ENCODE measurements around the gene RNU4-1.

RNU4-1 gene

GRCh38 chr12:120292661-120293531, at the start of gene RNU4-1:
Gene RNU4-1 (minus strand): TSS chr12:120293237.
- no peak for TF ChIP-seq EZH2phosphoT487 (conservative IDR thresholded peaks at IDR 0.05; ENCODE audit: low read length)
- TF ChIP-seq, protein P1, sequence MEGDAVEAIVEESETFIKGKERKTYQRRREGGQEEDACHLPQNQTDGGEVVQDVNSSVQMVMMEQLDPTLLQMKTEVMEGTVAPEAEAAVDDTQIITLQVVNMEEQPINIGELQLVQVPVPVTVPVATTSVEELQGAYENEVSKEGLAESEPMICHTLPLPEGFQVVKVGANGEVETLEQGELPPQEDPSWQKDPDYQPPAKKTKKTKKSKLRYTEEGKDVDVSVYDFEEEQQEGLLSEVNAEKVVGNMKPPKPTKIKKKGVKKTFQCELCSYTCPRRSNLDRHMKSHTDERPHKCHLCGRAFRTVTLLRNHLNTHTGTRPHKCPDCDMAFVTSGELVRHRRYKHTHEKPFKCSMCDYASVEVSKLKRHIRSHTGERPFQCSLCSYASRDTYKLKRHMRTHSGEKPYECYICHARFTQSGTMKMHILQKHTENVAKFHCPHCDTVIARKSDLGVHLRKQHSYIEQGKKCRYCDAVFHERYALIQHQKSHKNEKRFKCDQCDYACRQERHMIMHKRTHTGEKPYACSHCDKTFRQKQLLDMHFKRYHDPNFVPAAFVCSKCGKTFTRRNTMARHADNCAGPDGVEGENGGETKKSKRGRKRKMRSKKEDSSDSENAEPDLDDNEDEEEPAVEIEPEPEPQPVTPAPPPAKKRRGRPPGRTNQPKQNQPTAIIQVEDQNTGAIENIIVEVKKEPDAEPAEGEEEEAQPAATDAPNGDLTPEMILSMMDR (IDR thresholded peaks at IDR 0.05; ENCODE audit: insufficient read depth, low read length, poor library complexity, severe bottlenecking), result no peak
- Histone ChIP-seq H3K27me3 (ENCODE audit: low read length) (no peaks in the 10 kb centered on the region), H3K36me3 (ENCODE audit: low read length) (no peaks in the 10 kb centered on the region), H3F3A (ENCODE audit: insufficient read depth) (peaks cover 39% of the 10 kb centered on the region), H4K20me1 (ENCODE audit: low read depth, low read length) (no peaks in the 10 kb centered on the region), H3K9ac (ENCODE audit: low read length) (peak within 1 kb of the TSS; percentile 66), H3K4me3 (ENCODE audit: insufficient read depth, low read length, poor library complexity, severe bottlenecking) (peak within 1 kb of the TSS; percentile 54), H3K9me2 (replicated peaks; ENCODE audit: insufficient read depth, low read length) (no peaks in the 10 kb centered on the region), H3K79me2 (ENCODE audit: insufficient read depth, low read length) (no peaks in the 10 kb centered on the region), H3K9me3 (ENCODE audit: insufficient read depth, low read length) (no peaks in the 10 kb centered on the region), H3K4me2 (ENCODE audit: low read depth, low read length, poor library complexity, severe bottlenecking) (peak within 1 kb of the TSS; percentile 73), H2AFZ (ENCODE audit: low read depth, low read length, severe bottlenecking) (peak within 1 kb of the TSS; percentile 58), H3K27ac (ENCODE audit: low read depth, low read length) (peak within 1 kb of the TSS; percentile 88)

- H3K4me2 ChIP-seq (ENCODE audit: low read depth, low read length, poor library complexity, severe bottlenecking), result no peak overlapping the region
- peaks cover 12% of the 10 kb centered on the region; the same call in 1 of the 2 replicates for H3K9me3 ChIP-seq (ENCODE audit: insufficient read depth, low read length)
- H2AFZ ChIP-seq (ENCODE audit: low read depth, low read length, severe bottlenecking), result no peak overlapping the region
- no peaks in the 10 kb centered on the region for H3K9me2 ChIP-seq (replicated peaks; ENCODE audit: insufficient read depth, low read length)
- no peak overlapping the region for H3K27ac ChIP-seq (ENCODE audit: low read depth, low read length)
- no peak overlapping the region for H3K4me3 ChIP-seq (ENCODE audit: insufficient read depth, low read length, poor library complexity, severe bottlenecking)
- no peaks in the 10 kb centered on the region for H3F3A ChIP-seq (ENCODE audit: insufficient read depth)
- no peaks in the 10 kb centered on the region for H3K36me3 ChIP-seq (ENCODE audit: low read length)
- TF ChIP-seq, protein P1 (IDR thresholded peaks at IDR 0.05; ENCODE audit: insufficient read depth, low read length, poor library complexity, severe bottlenecking), result no peak
- TF ChIP-seq EZH2phosphoT487 (conservative IDR thresholded peaks at IDR 0.05; ENCODE audit: low read length), result no peak
- no peaks in the 10 kb centered on the region for H3K79me2 ChIP-seq (ENCODE audit: insufficient read depth, low read length)
- H3K27me3 ChIP-seq (ENCODE audit: low read length), result no peaks in the 10 kb centered on the region
- H4K20me1 ChIP-seq (ENCODE audit: low read depth, low read length), result no peaks in the 10 kb centered on the region
- H3K9ac ChIP-seq (ENCODE audit: low read length), result no peak overlapping the region
Measured at GRCh38 chr12:120342175-120343038, 49.4 kb upstream of the RNU4-1 start.

DNA sequence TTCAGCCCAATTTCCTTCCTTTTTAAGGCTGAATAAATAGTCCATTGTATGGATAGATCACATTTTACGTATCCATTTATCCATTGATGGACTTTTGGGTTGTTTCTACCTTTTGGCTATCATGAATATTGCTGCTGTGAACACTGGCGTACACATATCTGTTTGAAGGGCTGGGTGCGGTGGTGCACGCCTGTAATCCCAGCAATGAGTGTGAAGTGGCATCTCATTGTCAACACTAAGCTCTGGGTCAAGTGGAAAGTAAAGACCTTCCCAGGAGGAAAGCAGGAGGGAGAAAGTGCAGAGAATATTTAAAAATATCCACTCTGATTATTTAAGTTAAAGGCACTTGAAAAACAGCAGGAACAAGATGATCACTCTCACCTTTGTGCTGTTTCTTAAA, 46.2 kb upstream of the RNU4-1 start:
- H3F3A ChIP-seq (ENCODE audit: insufficient read depth), result no peaks in the 10 kb centered on the region
- H3K4me2 ChIP-seq (ENCODE audit: low read depth, low read length, poor library complexity, severe bottlenecking), result no peak overlapping the region
- no peaks in the 10 kb centered on the region for H4K20me1 ChIP-seq (ENCODE audit: low read depth, low read length)
- no peaks in the 10 kb centered on the region for H3K36me3 ChIP-seq (ENCODE audit: low read length)
- no peak overlapping the region for H2AFZ ChIP-seq (ENCODE audit: low read depth, low read length, severe bottlenecking)
- no peak overlapping the region for H3K27ac ChIP-seq (ENCODE audit: low read depth, low read length)
- no peaks in the 10 kb centered on the region for H3K27me3 ChIP-seq (ENCODE audit: low read length)
- TF ChIP-seq, protein P1 (IDR thresholded peaks at IDR 0.05; ENCODE audit: insufficient read depth, low read length, poor library complexity, severe bottlenecking), result no peak
- TF ChIP-seq EZH2phosphoT487 (conservative IDR thresholded peaks at IDR 0.05; ENCODE audit: low read length), result no peak
- peaks cover 25% of the 10 kb centered on the region; the same call in 1 of the 2 replicates for H3K9me3 ChIP-seq (ENCODE audit: insufficient read depth, low read length)
- H3K4me3 ChIP-seq (ENCODE audit: insufficient read depth, low read length, poor library complexity, severe bottlenecking), result no peak overlapping the region
- H3K9me2 ChIP-seq (replicated peaks; ENCODE audit: insufficient read depth, low read length), result no peaks in the 10 kb centered on the region
- no peaks in the 10 kb centered on the region for H3K79me2 ChIP-seq (ENCODE audit: insufficient read depth, low read length)
- H3K9ac ChIP-seq (ENCODE audit: low read length), result no peak overlapping the region
